Activated CD8-positive, alpha-beta memory T cell treated with anti-CD3 and anti-CD28 coated beads, Interleukin-2, amount 10 ng/mL, durations not matched to agents 7 days and 5 days (primary cell): ENCODE data around the gene NELFA. TPM values are rescaled to one million over a fixed set of nuclear protein-coding genes. Genes with fewer than 3 reads are reported as not detected.
"Not testable (repeated sequence)": the region's sequence is repeated elsewhere in the genome, so short reads cannot be mapped to it uniquely, and the experiment has no call there.

Experiments
- ATAC-seq: fragments of 150-1000 bp; cut with Tn5 transposase; one replicate; pipeline ENCODE4 v1.10.0; 2021; ENCODE audit warnings: moderate library complexity
- CTCF ChIA-PET: fragments of 350-600 bp; sonication (Branson Sonifier 250); formaldehyde crosslinking; loops from one replicate; lab custom pipeline; 2021; ENCODE audit warnings: antibody characterized with exemption; lab: Charles Lee
- DNase-seq: peaks from one replicate; pipeline ENCODE4 v3.0.0-alpha.2; 2020
- H3K27ac Mint-ChIP-seq: one replicate; pipeline ENCODE4 v1.8.0; 2021; ENCODE audit warnings: mild to moderate bottlenecking, mixed read lengths
- H3K27me3 Mint-ChIP-seq: one replicate; pipeline ENCODE4 v1.8.0; 2021; ENCODE audit warnings: mixed read lengths
- H3K36me3 Mint-ChIP-seq: one replicate; pipeline ENCODE4 v1.8.0; 2021; ENCODE audit warnings: mild to moderate bottlenecking, mixed read lengths
- H3K4me1 Mint-ChIP-seq: one replicate; pipeline ENCODE4 v1.8.0; 2021; ENCODE audit warnings: mixed read lengths
- H3K4me3 Mint-ChIP-seq: one replicate; pipeline ENCODE4 v1.8.0; 2021; ENCODE audit warnings: mild to moderate bottlenecking, moderate library complexity, mixed read lengths
- H3K9me3 Mint-ChIP-seq: one replicate; pipeline ENCODE4 v1.8.0; 2022; ENCODE audit warnings: low read depth, mixed read lengths
- total RNA-seq, 2 experiments: library from RNA; stranded (reverse); gene quantifications; one replicate each; pipeline ENCODE4 v1.2.3, GENCODE V29; 2021

NELFA gene
- total RNA-seq, 2 experiments from 2014 or later: 40.1 to 42.6 TPM

- Mint-ChIP-seq H3K27me3 (peaks cover 11% of the 10 kb centered on the region), H3K27ac (no peak overlapping the region), H3K4me1 (peaks cover 3% of the 10 kb centered on the region), H3K4me3 (no peak overlapping the region), H3K9me3 (no peaks in the 10 kb centered on the region), H3K36me3 (peaks cover under 1% of the 10 kb centered on the region)
- CTCF ChIA-PET: interaction anchor here (1.2 kb wide), 1 partner anchor 11 kb away, joined by 3 read pairs; no protein-coding TSS in a partner anchor
- ATAC-seq (no peak), DNase-seq (no peak)
These were observed 36.1 kb upstream of the NELFA start for GRCh38 chr4:2044542-2045517.

- H3K4me3 Mint-ChIP-seq: no peak overlapping the region
These were observed 35.3 kb upstream of the NELFA start for GRCh38 chr4:2044119-2044485.

DNA sequence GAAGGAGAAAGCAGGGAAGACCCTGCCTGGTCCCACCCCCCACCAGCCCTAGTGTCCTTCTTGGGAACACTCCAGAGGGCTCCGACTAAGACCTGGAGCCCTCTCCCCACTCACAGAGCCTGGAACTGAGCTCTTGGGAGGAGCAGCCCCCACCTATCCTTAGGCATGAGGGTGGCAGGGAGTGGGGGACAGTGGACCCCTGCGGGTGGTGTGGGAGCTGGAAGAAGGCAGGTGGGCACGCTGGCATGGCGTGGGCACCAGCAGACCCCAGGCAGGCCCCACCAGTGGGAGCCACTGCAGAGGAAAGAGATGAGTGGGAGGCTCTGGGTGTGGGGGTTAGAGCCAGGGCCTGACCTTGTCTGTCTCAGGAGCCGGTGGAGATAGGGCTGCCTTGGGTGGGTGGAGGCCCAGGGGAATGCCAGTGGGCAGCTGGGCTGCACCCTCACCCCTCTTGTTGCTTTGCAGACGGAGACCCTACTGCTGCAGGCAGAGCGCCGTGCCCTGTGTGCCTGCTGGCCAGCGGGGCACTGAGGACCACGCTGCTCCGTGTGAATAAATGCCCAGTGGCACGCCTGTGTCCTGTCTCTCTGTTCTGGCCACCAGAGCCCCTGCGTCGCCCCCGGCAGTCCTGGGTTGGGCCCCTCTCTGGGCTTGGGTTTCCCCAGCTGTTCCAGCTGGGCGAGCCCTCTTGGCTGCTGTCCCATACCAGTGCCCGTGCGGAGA is 34.8 kb upstream of the NELFA start:
- no peak overlapping the region for H3K4me3 Mint-ChIP-seq
- ATAC-seq (no peak), DNase-seq (no peak)
- H3K27me3 Mint-ChIP-seq: peaks cover 19% of the 10 kb centered on the region
- no peak overlapping the region for H3K27ac Mint-ChIP-seq
- H3K4me1 Mint-ChIP-seq: peaks cover 3% of the 10 kb centered on the region
- H3K36me3 Mint-ChIP-seq: peaks cover 2% of the 10 kb centered on the region
- CTCF ChIA-PET: interaction anchor here (1.2 kb wide), 1 partner anchor 12 kb away, joined by 3 read pairs; no protein-coding TSS in a partner anchor
- H3K9me3 Mint-ChIP-seq: no peaks in the 10 kb centered on the region

More at GRCh38 chr4:2044119-2044485, 35.3 kb upstream of the NELFA start:
- DNase-seq (no peak), ATAC-seq (no peak)
- H3K27me3 Mint-ChIP-seq: peaks cover 14% of the 10 kb centered on the region
- H3K4me1 Mint-ChIP-seq: peaks cover 3% of the 10 kb centered on the region
- CTCF ChIA-PET: interaction anchor here (1.2 kb wide), 1 partner anchor 12 kb away, joined by 3 read pairs; no protein-coding TSS in a partner anchor
- peaks cover 2% of the 10 kb centered on the region for H3K36me3 Mint-ChIP-seq
- no peak overlapping the region for H3K27ac Mint-ChIP-seq
- no peaks in the 10 kb centered on the region for H3K9me3 Mint-ChIP-seq

DNA sequence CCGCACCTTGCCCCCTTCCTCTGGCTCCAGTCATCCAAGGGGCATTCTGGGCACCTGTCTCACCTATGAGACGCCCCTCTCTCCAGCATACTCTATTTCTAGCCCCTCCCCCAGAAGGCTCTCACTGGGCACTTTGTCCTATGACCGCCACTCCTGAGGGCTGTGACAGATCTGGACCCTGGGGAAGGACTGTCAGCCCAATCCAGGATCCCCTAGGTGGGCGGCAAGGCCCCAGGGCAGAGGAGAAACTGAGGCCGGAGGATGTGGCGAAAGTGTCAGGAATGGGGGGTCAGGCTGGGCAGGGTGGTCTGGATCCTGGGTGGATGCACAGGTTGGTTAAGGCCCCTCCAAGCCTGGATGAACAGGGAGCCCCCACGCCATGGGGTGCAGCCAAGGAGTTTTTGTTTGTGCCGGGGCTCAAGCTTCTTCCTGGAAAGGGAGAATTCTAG is 34.2 kb upstream of the NELFA start:
- no peak for ATAC-seq
- Mint-ChIP-seq H3K27ac (no peak overlapping the region), H3K9me3 (no peaks in the 10 kb centered on the region), H3K4me3 (peak overlapping the region; percentile 43), H3K4me1 (peaks cover 3% of the 10 kb centered on the region), H3K36me3 (peaks cover 2% of the 10 kb centered on the region), H3K27me3 (peaks cover 19% of the 10 kb centered on the region)
- no peak for DNase-seq
- CTCF ChIA-PET: no interaction called here

GRCh38 chr4:2042204-2042946 is 33.6 kb upstream of the NELFA start:
- Mint-ChIP-seq H3K4me1 (peaks cover 3% of the 10 kb centered on the region), H3K36me3 (peaks cover 2% of the 10 kb centered on the region), H3K27me3 (peaks cover 19% of the 10 kb centered on the region), H3K4me3 (peak overlapping the region; percentile 70), H3K9me3 (no peaks in the 10 kb centered on the region), H3K27ac (no peak overlapping the region)
- peak; percentile 65 for ATAC-seq
- CTCF ChIA-PET: no interaction called here
- peak; percentile 51 for DNase-seq

GRCh38 chr4:2041239-2042130 is 32.7 kb upstream of the NELFA start:
- CTCF ChIA-PET: no interaction called here
- Mint-ChIP-seq H3K36me3 (peaks cover 2% of the 10 kb centered on the region), H3K9me3 (no peaks in the 10 kb centered on the region), H3K4me3 (peak overlapping the region; percentile 70), H3K27me3 (peaks cover 28% of the 10 kb centered on the region), H3K27ac (no peak overlapping the region), H3K4me1 (peaks cover 3% of the 10 kb centered on the region)
- peak; percentile 91 for DNase-seq
- peak; percentile 82 for ATAC-seq

DNA sequence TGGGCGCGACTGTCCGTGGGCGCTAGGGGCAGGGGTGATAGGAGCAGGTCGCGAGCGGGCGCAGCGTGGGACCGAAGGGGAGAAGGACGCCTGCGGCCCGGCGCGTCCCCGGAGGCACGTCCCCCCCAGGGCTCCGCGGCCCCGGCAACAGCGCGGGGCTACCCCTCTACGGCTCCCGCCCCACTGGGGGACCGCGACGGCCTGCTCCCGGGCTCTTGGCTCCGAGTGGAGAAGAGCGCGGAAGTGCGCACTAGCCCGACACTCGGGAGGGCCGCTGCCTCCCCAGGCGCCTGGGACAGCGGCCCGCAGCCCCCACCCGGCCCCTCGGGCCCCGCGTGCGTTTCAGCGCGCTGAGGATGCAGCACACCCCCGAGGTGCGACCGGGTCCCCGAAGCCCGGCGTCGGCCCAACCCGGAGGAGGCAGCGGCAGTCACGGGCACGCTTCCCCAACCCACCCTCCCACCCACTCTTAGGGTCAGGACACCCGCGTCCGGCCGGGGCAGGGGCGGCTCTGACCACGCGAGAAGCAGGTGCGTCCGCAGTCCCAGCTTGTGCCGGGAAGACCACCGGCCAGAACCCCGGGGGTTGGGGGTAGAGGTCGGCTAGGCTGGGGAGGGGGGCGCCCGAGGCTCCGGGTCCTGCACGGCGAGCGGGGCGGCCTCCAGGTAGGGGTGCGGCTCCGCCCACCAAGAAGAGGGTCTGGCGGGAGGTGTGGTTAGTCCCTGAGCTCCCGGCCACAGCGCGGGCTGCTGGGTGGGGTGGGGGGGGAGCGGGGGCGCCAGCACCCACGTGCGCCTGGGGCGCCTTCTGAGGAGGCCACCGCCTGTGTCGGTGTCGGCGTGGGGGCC is 31.8 kb upstream of the NELFA start:
- H3K36me3 Mint-ChIP-seq: peaks cover 2% of the 10 kb centered on the region
- peaks cover 34% of the 10 kb centered on the region for H3K27me3 Mint-ChIP-seq
- no peaks in the 10 kb centered on the region for H3K9me3 Mint-ChIP-seq
- H3K4me1 Mint-ChIP-seq: peaks cover 3% of the 10 kb centered on the region
- DNase-seq (no peak), ATAC-seq (no peak)
- no peak overlapping the region for H3K4me3 Mint-ChIP-seq
- CTCF ChIA-PET: no interaction called here
- no peak overlapping the region for H3K27ac Mint-ChIP-seq

GRCh38 chr4:2036866-2037265 is 28.1 kb upstream of the NELFA start:
- H3K36me3 Mint-ChIP-seq: peaks cover 2% of the 10 kb centered on the region
- no peaks in the 10 kb centered on the region for H3K9me3 Mint-ChIP-seq
- CTCF ChIA-PET: interaction anchor here (0.8 kb wide), 1 partner anchor 78 kb away, joined by 3 read pairs; no protein-coding TSS in a partner anchor
- peaks cover 53% of the 10 kb centered on the region for H3K27me3 Mint-ChIP-seq
- H3K4me3 Mint-ChIP-seq: no peak overlapping the region
- no peak for DNase-seq
- H3K27ac Mint-ChIP-seq: no peak overlapping the region
- no peak for ATAC-seq
- peaks cover 1% of the 10 kb centered on the region for H3K4me1 Mint-ChIP-seq

GRCh38 chr4:2036327-2036726 is 27.6 kb upstream of the NELFA start:
- DNase-seq (no peak), ATAC-seq (no peak)
- CTCF ChIA-PET: interaction anchor here (0.8 kb wide), 1 partner anchor 78 kb away, joined by 3 read pairs; no protein-coding TSS in a partner anchor
- Mint-ChIP-seq H3K4me1 (no peaks in the 10 kb centered on the region), H3K27me3 (peaks cover 50% of the 10 kb centered on the region), H3K36me3 (peaks cover 2% of the 10 kb centered on the region), H3K27ac (no peak overlapping the region), H3K4me3 (no peak overlapping the region), H3K9me3 (no peaks in the 10 kb centered on the region)

DNA sequence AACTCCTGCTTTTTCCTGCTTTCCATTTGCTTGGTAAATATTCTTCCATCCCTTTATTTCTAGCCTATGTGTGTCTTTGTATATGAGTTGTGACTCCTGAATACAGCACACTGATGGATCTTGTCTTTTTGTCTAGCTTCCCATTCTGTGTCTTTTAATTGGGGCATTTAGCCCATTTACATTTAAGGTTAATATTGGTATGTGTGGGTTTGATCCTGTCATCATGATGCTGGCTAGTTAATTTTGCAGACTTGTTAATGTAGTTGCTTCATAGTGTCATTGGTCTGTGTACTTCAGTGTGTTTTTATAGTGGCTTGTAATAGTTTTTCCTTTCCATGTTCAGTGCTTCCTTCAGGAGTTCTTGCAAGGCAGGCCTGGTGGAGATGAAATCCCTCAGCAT is 22.4 kb upstream of the NELFA start:
- H3K4me3 Mint-ChIP-seq, H3K27ac Mint-ChIP-seq, ATAC-seq, CTCF ChIA-PET, H3K4me1 Mint-ChIP-seq, H3K9me3 Mint-ChIP-seq, DNase-seq, H3K36me3 Mint-ChIP-seq: not testable (repeated sequence)
- H3K27me3 Mint-ChIP-seq: peaks cover 64% of the 10 kb centered on the region

DNA sequence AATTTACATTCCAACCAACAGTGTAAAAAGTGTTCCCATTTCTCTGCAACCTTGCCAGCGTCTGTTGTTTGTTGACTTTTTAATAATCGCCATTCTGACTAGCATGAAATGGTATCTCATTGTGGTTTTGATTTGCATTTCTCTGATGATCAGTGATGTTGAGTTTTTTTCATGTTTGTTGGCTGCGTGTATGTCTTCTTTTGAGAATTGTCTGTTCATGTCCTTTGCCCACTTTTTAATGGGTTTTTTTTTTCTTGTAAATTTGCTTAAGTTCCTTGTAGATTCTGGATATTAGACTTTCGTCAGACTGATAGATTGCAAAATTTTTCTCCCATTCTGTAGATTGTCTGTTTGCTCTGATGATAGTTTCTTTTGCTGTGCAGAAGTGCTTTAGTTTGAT is 18.3 kb upstream of the NELFA start:
- peaks cover 65% of the 10 kb centered on the region for H3K27me3 Mint-ChIP-seq
- CTCF ChIA-PET: not testable (repeated sequence)

More for the DNA sequence above, 18.3 kb upstream of the NELFA start:
- not testable (repeated sequence) for H3K4me1 Mint-ChIP-seq, H3K27ac Mint-ChIP-seq, DNase-seq, H3K4me3 Mint-ChIP-seq, H3K9me3 Mint-ChIP-seq, ATAC-seq, H3K36me3 Mint-ChIP-seq
